Spleen (tissue), 7 donors: Measurements from ENCODE around the gene SSBP2.

Experiments used
- POLR2AphosphoS5 ChIP-seq, 3 donors: sonication (generic); formaldehyde crosslinking; IDR thresholded peaks; one replicate each; pipeline ENCODE4 v1.5.1; 2017; ENCODE audit warnings: antibody characterized with exemption in 3 of 3
- TF ChIP-seq, protein P1 (sequence below), 11 experiments: fragments of 200-600 bp in 7 of 11; fragments of 450-650 bp in 4 of 11; sonication (generic) in 4 of 11; IDR thresholded peaks in 8 of 11; conservative IDR thresholded peaks in 3 of 11; 1 replicate in 7 of 11; 2 replicates in 4 of 11; pipeline versions ENCODE4 v1.4.0 to v1.8.0; 2016 to 2021; ENCODE audit warnings: antibody characterized with exemption in 11 of 11, inconsistent platforms in 4 of 11, mild to moderate bottlenecking in 1 of 11
- donor health status: DM: no; HTN: no; CAD: no; lungs with moderate emphysema.
- donor health status: DM: no; HTN: no; CAD: no.
- donor health status: DM: no; HTN: no; CAD: no.

DNA sequence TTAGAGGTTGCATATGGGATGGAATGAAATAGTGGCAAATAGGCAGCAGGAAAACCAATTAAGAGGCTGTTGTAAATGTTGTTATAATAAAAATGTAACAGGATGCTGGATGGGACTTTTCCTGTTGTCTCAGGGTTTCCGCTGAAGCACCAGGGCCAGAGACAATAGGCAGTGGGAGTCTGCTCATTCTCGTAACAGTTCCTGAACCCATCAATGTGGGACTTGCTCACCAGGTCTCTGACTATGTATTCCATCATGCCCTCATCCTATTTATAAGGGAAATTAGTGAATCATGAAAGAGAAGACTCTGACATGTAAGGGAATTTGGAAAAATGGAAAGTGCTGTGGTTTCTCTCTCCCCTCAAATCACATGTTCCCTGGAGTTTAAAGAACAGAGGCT, 23.5 kb upstream of the SSBP2 start:
- TF ChIP-seq POLR2AphosphoS5 (IDR thresholded peaks at IDR 0.05), result no peak
- TF ChIP-seq, protein P1, sequence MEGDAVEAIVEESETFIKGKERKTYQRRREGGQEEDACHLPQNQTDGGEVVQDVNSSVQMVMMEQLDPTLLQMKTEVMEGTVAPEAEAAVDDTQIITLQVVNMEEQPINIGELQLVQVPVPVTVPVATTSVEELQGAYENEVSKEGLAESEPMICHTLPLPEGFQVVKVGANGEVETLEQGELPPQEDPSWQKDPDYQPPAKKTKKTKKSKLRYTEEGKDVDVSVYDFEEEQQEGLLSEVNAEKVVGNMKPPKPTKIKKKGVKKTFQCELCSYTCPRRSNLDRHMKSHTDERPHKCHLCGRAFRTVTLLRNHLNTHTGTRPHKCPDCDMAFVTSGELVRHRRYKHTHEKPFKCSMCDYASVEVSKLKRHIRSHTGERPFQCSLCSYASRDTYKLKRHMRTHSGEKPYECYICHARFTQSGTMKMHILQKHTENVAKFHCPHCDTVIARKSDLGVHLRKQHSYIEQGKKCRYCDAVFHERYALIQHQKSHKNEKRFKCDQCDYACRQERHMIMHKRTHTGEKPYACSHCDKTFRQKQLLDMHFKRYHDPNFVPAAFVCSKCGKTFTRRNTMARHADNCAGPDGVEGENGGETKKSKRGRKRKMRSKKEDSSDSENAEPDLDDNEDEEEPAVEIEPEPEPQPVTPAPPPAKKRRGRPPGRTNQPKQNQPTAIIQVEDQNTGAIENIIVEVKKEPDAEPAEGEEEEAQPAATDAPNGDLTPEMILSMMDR (IDR thresholded peaks at IDR 0.05 in 8 of 11, conservative IDR thresholded peaks at IDR 0.05 in 3 of 11), result no peak
